ENCODE measurements around the gene TRPM5.
A peak's percentile ranks its signal among the peaks of the same experiment; 100 is the strongest.

The TRPM5 gene

GRCh38 chr11:2404735-2405196 lies 39.5 kb downstream of the TRPM5 start:
- 87% methylated on average over 12 of the region's 12 CpGs for WGBS (ENCODE audit: insufficient coverage)
- H3K27me3 ChIP-seq (replicated peaks in 2 of 5; ENCODE audit: control insufficient read depth in 4 of 5, insufficient read depth in 5 of 5, low read length in 4 of 5), result no peaks in the 10 kb centered on the region
- DNase-seq, result no peak
- H3K9me3 ChIP-seq (ENCODE audit: control extremely low read depth in 1 of 5, control insufficient read depth in 4 of 5, insufficient read depth in 2 of 5, low read depth in 1 of 5, low read length in 4 of 5), result no peaks in the 10 kb centered on the region
- peaks cover 2 to 23% (median 14%) of the 10 kb centered on the region in 4 experiments for H3K36me3 ChIP-seq (ENCODE audit: control insufficient read depth in 4 of 4, insufficient read depth in 4 of 4, low read length in 3 of 4)
- peaks cover 0 to 15% (median 13%) of the 10 kb centered on the region in 4 experiments for H3K4me1 ChIP-seq (ENCODE audit: control extremely low read depth in 1 of 4, control insufficient read depth in 4 of 4, insufficient read depth in 4 of 4, low read length in 3 of 4)
- H3K4me3 ChIP-seq (ENCODE audit: control insufficient read depth in 1 of 7, extremely low read depth in 1 of 7, insufficient read depth in 4 of 7, low read depth in 2 of 7, low read length in 6 of 7), result no peak overlapping the region
- POLR2A ChIA-PET, result no interaction called here
- CTCF ChIA-PET, result interaction anchor here (1.1 to 9.9 kb wide), 3 partner anchors 16 to 100 kb away, joined by 3 to 73 read pairs (median 3); no protein-coding TSS in a partner anchor
- no peak overlapping the region for H3K27ac ChIP-seq (ENCODE audit: insufficient read depth in 1 of 2, low read depth in 1 of 2, low read length in 2 of 2, poor library complexity in 1 of 2, severe bottlenecking in 2 of 2)

- WGBS (ENCODE audit: insufficient coverage), result 96% methylated on average over 29 of the region's 31 CpGs
- H3K27me3 ChIP-seq (replicated peaks in 2 of 5; ENCODE audit: control insufficient read depth in 4 of 5, insufficient read depth in 5 of 5, low read length in 4 of 5), result no peaks in the 10 kb centered on the region
- CTCF ChIA-PET, result interaction anchor here (2.4 to 9.9 kb wide), 3 partner anchors 17 to 104 kb away, joined by 6 to 90 read pairs (median 73); partner anchors contain the start of genes C11orf21 and TSPAN32
Measured at GRCh38 chr11:2402890-2403645, 41.2 kb downstream of the TRPM5 start.

GRCh38 chr11:2402106-2402505 lies 42.2 kb downstream of the TRPM5 start:
- POLR2A ChIA-PET, result no interaction called here
- H3K27ac ChIP-seq (ENCODE audit: insufficient read depth in 1 of 2, low read depth in 1 of 2, low read length in 2 of 2, poor library complexity in 1 of 2, severe bottlenecking in 2 of 2), result peak overlapping the region in 1 of 2 experiments; percentile 97
- H3K9me3 ChIP-seq (ENCODE audit: control extremely low read depth in 1 of 5, control insufficient read depth in 4 of 5, insufficient read depth in 2 of 5, low read depth in 1 of 5, low read length in 4 of 5), result no peaks in the 10 kb centered on the region
- peaks cover 2 to 28% (median 18%) of the 10 kb centered on the region in 4 experiments for H3K36me3 ChIP-seq (ENCODE audit: control insufficient read depth in 4 of 4, insufficient read depth in 4 of 4, low read length in 3 of 4)
- peak overlapping the region in 3 of 7 experiments; percentile 99 to 100 (median 99) for H3K4me3 ChIP-seq (ENCODE audit: control insufficient read depth in 1 of 7, extremely low read depth in 1 of 7, insufficient read depth in 4 of 7, low read depth in 2 of 7, low read length in 6 of 7)
- DNase-seq, result no peak
- H3K27me3 ChIP-seq (replicated peaks in 2 of 5; ENCODE audit: control insufficient read depth in 4 of 5, insufficient read depth in 5 of 5, low read length in 4 of 5), result no peaks in the 10 kb centered on the region
- 96% methylated on average over 12 of the region's 13 CpGs for WGBS (ENCODE audit: insufficient coverage)
- H3K4me1 ChIP-seq (ENCODE audit: control extremely low read depth in 1 of 4, control insufficient read depth in 4 of 4, insufficient read depth in 4 of 4, low read length in 3 of 4), result peaks cover 0 to 26% (median 25%) of the 10 kb centered on the region in 4 experiments
- CTCF ChIA-PET, result interaction anchor here (2.4 to 9.9 kb wide), 4 partner anchors 11 to 103 kb away, joined by 6 to 90 read pairs (median 40); partner anchors contain the start of genes C11orf21 and TSPAN32

More at GRCh38 chr11:2402890-2403645, 41.2 kb downstream of the TRPM5 start:
- DNase-seq, result no peak
- peaks cover 0 to 26% (median 25%) of the 10 kb centered on the region in 4 experiments for H3K4me1 ChIP-seq (ENCODE audit: control extremely low read depth in 1 of 4, control insufficient read depth in 4 of 4, insufficient read depth in 4 of 4, low read length in 3 of 4)
- POLR2A ChIA-PET, result no interaction called here
- no peaks in the 10 kb centered on the region for H3K9me3 ChIP-seq (ENCODE audit: control extremely low read depth in 1 of 5, control insufficient read depth in 4 of 5, insufficient read depth in 2 of 5, low read depth in 1 of 5, low read length in 4 of 5)
- peaks cover 2 to 24% (median 17%) of the 10 kb centered on the region in 4 experiments for H3K36me3 ChIP-seq (ENCODE audit: control insufficient read depth in 4 of 4, insufficient read depth in 4 of 4, low read length in 3 of 4)
- no peak overlapping the region for H3K4me3 ChIP-seq (ENCODE audit: control insufficient read depth in 1 of 7, extremely low read depth in 1 of 7, insufficient read depth in 4 of 7, low read depth in 2 of 7, low read length in 6 of 7)
- H3K27ac ChIP-seq (ENCODE audit: insufficient read depth in 1 of 2, low read depth in 1 of 2, low read length in 2 of 2, poor library complexity in 1 of 2, severe bottlenecking in 2 of 2), result no peak overlapping the region

- H3K4me3 ChIP-seq (ENCODE audit: control insufficient read depth in 1 of 7, extremely low read depth in 1 of 7, insufficient read depth in 4 of 7, low read depth in 2 of 7, low read length in 6 of 7), result peak overlapping the region; percentile 90 to 100 (median 99)
- peaks cover 2 to 34% (median 23%) of the 10 kb centered on the region in 4 experiments for H3K36me3 ChIP-seq (ENCODE audit: control insufficient read depth in 4 of 4, insufficient read depth in 4 of 4, low read length in 3 of 4)
- WGBS (ENCODE audit: insufficient coverage), result 58% methylated on average over 12 of the region's 12 CpGs
- ChIA-PET CTCF (interaction anchor here (0.9 to 9.9 kb wide), 8 partner anchors 8 to 202 kb away, joined by 3 to 90 read pairs (median 6); partner anchors contain the start of genes C11orf21 and TSPAN32), POLR2A (interaction anchor here (1.2 to 1.5 kb wide), 2 partner anchors 99 to 215 kb away, joined by 3 to 7 read pairs; partner anchors contain the start of genes C11orf21 and TSPAN32)
- no peak for DNase-seq
- no peaks in the 10 kb centered on the region for H3K9me3 ChIP-seq (ENCODE audit: control extremely low read depth in 1 of 5, control insufficient read depth in 4 of 5, insufficient read depth in 2 of 5, low read depth in 1 of 5, low read length in 4 of 5)
- H3K27me3 ChIP-seq (replicated peaks in 2 of 5; ENCODE audit: control insufficient read depth in 4 of 5, insufficient read depth in 5 of 5, low read length in 4 of 5), result no peaks in the 10 kb centered on the region
- peak overlapping the region; percentile 96 to 97 for H3K27ac ChIP-seq (ENCODE audit: insufficient read depth in 1 of 2, low read depth in 1 of 2, low read length in 2 of 2, poor library complexity in 1 of 2, severe bottlenecking in 2 of 2)
- peaks cover 0 to 26% (median 25%) of the 10 kb centered on the region in 4 experiments for H3K4me1 ChIP-seq (ENCODE audit: control extremely low read depth in 1 of 4, control insufficient read depth in 4 of 4, insufficient read depth in 4 of 4, low read length in 3 of 4)
Measured at GRCh38 chr11:2401436-2401984, 42.8 kb downstream of the TRPM5 start.

- DNase-seq, result no peak
- Histone ChIP-seq H3K9me3 (ENCODE audit: control extremely low read depth in 1 of 5, control insufficient read depth in 4 of 5, insufficient read depth in 2 of 5, low read depth in 1 of 5, low read length in 4 of 5) (no peaks in the 10 kb centered on the region), H3K4me1 (ENCODE audit: control extremely low read depth in 1 of 4, control insufficient read depth in 4 of 4, insufficient read depth in 4 of 4, low read length in 3 of 4) (peaks cover 0 to 26% (median 25%) of the 10 kb centered on the region in 4 experiments), H3K36me3 (ENCODE audit: control insufficient read depth in 4 of 4, insufficient read depth in 4 of 4, low read length in 3 of 4) (peaks cover 2 to 40% (median 29%) of the 10 kb centered on the region in 4 experiments), H3K27me3 (replicated peaks in 2 of 5; ENCODE audit: control insufficient read depth in 4 of 5, insufficient read depth in 5 of 5, low read length in 4 of 5) (no peaks in the 10 kb centered on the region), H3K27ac (ENCODE audit: insufficient read depth in 1 of 2, low read depth in 1 of 2, low read length in 2 of 2, poor library complexity in 1 of 2, severe bottlenecking in 2 of 2) (peak overlapping the region; percentile 96 to 97), H3K4me3 (ENCODE audit: control insufficient read depth in 1 of 7, extremely low read depth in 1 of 7, insufficient read depth in 4 of 7, low read depth in 2 of 7, low read length in 6 of 7) (peak overlapping the region; percentile 90 to 100 (median 99))
- ChIA-PET POLR2A (interaction anchor here (0.9 to 3.1 kb wide), 6 partner anchors 13 to 215 kb away, joined by 3 to 11 read pairs (median 7); partner anchors contain the start of genes C11orf21, CD81 and TSPAN32), CTCF (interaction anchor here (0.6 to 9.9 kb wide), 11 partner anchors 8 to 202 kb away, joined by 3 to 90 read pairs (median 6); partner anchors contain the start of genes C11orf21, CD81 and TSPAN32)
- whole genome bisulfite sequencing (ENCODE audit: insufficient coverage), result 0% methylated on average over 50 of the region's 55 CpGs
Measured at GRCh38 chr11:2400762-2401435, 43.4 kb downstream of the TRPM5 start.

GRCh38 chr11:2400069-2400761 lies 44.1 kb downstream of the TRPM5 start, which contains the start of gene TSSC4:
TSS of gene TSSC4 (plus strand) at chr11:2400750. CDS start at chr11:2402634, 1,884 bp downstream.
- no peaks in the 10 kb centered on the region for H3K9me3 ChIP-seq (ENCODE audit: control extremely low read depth in 1 of 5, control insufficient read depth in 4 of 5, insufficient read depth in 2 of 5, low read depth in 1 of 5, low read length in 4 of 5)
- DNase-seq, result peak; percentile 100
- H3K36me3 ChIP-seq (ENCODE audit: control insufficient read depth in 4 of 4, insufficient read depth in 4 of 4, low read length in 3 of 4), result peaks cover 2 to 46% (median 35%) of the 10 kb centered on the region in 4 experiments
- CTCF ChIA-PET, result interaction anchor here (0.6 to 9.9 kb wide), 15 partner anchors 8 to 201 kb away, joined by 3 to 90 read pairs (median 4); partner anchors contain the start of genes C11orf21, CD81 and TSPAN32
- peaks cover 0 to 26% (median 25%) of the 10 kb centered on the region in 4 experiments for H3K4me1 ChIP-seq (ENCODE audit: control extremely low read depth in 1 of 4, control insufficient read depth in 4 of 4, insufficient read depth in 4 of 4, low read length in 3 of 4)
- H3K4me3 ChIP-seq (ENCODE audit: control insufficient read depth in 1 of 7, extremely low read depth in 1 of 7, insufficient read depth in 4 of 7, low read depth in 2 of 7, low read length in 6 of 7), result peak within 1 kb of the TSS; percentile 90 to 100 (median 99)
- under 1% methylated on average over 56 of the region's 66 CpGs for WGBS (ENCODE audit: insufficient coverage)
- H3K27me3 ChIP-seq (replicated peaks in 2 of 5; ENCODE audit: control insufficient read depth in 4 of 5, insufficient read depth in 5 of 5, low read length in 4 of 5), result no peaks in the 10 kb centered on the region
- peak within 1 kb of the TSS; percentile 96 to 97 for H3K27ac ChIP-seq (ENCODE audit: insufficient read depth in 1 of 2, low read depth in 1 of 2, low read length in 2 of 2, poor library complexity in 1 of 2, severe bottlenecking in 2 of 2)
- POLR2A ChIA-PET, result interaction anchor here (0.6 to 3.1 kb wide), 9 partner anchors 12 to 1817 kb away, joined by 3 to 11 read pairs (median 4); partner anchors contain the start of genes C11orf21, CD81 and TSPAN32

Measured in common myeloid progenitor, CD34-positive (primary cell).